GM12873 (cell line): Measurements from ENCODE around the gene COL6A1.

ENCODE experiments used
- CTCF ChIP-seq: IDR thresholded peaks from 2 replicates; pipeline ENCODE4 v1.5.1; 2012; ENCODE audit warnings: low read depth, mild to moderate bottlenecking, moderate library complexity, low read length, control low read depth; ENCODE audit not compliant: insufficient read depth; ENCODE audit errors: missing control alignments

Gene COL6A1

DNA sequence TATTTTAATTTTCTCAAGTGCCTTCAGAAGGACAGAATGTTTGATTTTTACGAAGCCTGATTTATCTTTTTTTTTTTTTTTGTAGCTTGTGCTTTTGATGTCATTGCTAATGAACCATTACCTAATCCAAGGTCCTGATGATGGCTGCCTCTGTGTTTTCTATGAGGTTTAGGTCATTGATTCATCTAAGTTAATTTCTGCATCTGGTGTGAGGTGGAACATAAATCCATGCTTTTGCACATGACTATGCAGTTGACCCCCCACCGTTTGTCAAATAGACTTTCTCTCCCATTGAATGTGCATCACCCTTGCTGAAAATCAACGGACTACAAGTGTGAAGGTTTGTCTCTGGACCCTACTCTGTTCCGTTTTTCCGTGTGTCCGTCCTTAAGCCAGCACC is 50.5 kb downstream of the COL6A1 start:
- TF ChIP-seq CTCF = no peak

- TF ChIP-seq CTCF = no peak
These were observed 52.1 kb downstream of the COL6A1 start for GRCh38 chr21:46033410-46034400.

GRCh38 chr21:46035809-46036695 is 54.5 kb downstream of the COL6A1 start:
- no peak for TF ChIP-seq CTCF

GRCh38 chr21:46036696-46037330 is 55.2 kb downstream of the COL6A1 start:
- no peak for TF ChIP-seq CTCF

- TF ChIP-seq CTCF = no peak
These were observed 56.1 kb downstream of the COL6A1 start for GRCh38 chr21:46037331-46038325.

DNA sequence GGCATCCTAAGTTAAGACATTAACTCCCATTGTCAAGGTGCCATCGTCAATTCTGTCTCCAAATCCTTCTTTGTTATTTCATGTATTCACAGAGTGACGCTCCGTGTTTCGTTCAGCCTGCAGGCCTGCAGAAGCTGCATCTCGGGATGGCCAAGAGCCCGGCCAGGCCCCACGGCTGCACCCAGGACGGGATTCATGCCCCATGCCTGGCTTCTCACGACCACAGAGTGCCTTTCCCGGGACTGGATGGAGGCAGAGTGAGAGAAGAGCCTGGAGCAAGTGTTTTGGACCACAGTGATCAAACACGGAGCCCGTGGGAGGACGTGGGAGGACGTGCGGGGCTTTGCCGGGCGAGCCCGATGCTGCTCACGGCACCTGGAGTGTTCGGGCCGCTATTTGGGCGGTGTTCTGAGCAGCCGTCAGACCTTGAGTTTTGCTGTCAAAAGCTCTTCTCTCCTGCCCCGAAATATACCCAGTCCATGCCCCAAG is 56.8 kb downstream of the COL6A1 start:
- no peak for TF ChIP-seq CTCF
